HL-60 (cell line): ENCODE measurements around the gene ZNF512.

Source experiments
- DNase-seq, 2 experiments: peaks; one replicate each; pipeline ENCODE4 v3.0.0-alpha.2; 2010 to 2020; ENCODE audit warnings: low read depth in 1 of 2, low spot score in 1 of 2
- H3K27ac ChIP-seq: fragments of 250-450 bp; sonication (Bioruptor Pico); replicated peaks from 2 replicates; pipeline ENCODE4 v1.5.1; 2020; ENCODE audit warnings: mild to moderate bottlenecking, moderate library complexity
- H3K27me3 ChIP-seq: fragments of 250-450 bp; sonication (Bioruptor Pico); 2 replicates; pipeline ENCODE4 v1.5.1; 2021; ENCODE audit warnings: mild to moderate bottlenecking, moderate library complexity; ENCODE audit not compliant: insufficient read depth, poor library complexity, severe bottlenecking
- H3K4me3 ChIP-seq: replicated peaks from 2 replicates; pipeline ENCODE4 v1.5.1; 2011; ENCODE audit warnings: mild to moderate bottlenecking, control low read depth, low read length; ENCODE audit not compliant: insufficient read depth
- CTCF ChIP-seq: IDR thresholded peaks from one replicate; pipeline ENCODE4 v1.5.1; 2011; ENCODE audit warnings: low read length, control low read depth, inconsistent platforms; ENCODE audit not compliant: insufficient read depth
- GABPA ChIP-seq: IDR thresholded peaks from 2 replicates; pipeline ENCODE4 v1.6.1; 2012; ENCODE audit warnings: low read depth
- POLR2AphosphoS5 ChIP-seq: IDR thresholded peaks from 2 replicates; pipeline ENCODE4 v1.6.1; 2012; ENCODE audit warnings: low read depth
- SPI1 ChIP-seq: IDR thresholded peaks from 2 replicates; pipeline ENCODE4 v1.6.1; 2012; ENCODE audit warnings: low read depth, mild to moderate bottlenecking, borderline replicate concordance
- TF ChIP-seq, protein P1 (sequence below): IDR thresholded peaks from 2 replicates; pipeline ENCODE4 v1.6.1; 2012; ENCODE audit warnings: low read depth; ENCODE audit not compliant: insufficient replicate concordance

The ZNF512 gene

DNA sequence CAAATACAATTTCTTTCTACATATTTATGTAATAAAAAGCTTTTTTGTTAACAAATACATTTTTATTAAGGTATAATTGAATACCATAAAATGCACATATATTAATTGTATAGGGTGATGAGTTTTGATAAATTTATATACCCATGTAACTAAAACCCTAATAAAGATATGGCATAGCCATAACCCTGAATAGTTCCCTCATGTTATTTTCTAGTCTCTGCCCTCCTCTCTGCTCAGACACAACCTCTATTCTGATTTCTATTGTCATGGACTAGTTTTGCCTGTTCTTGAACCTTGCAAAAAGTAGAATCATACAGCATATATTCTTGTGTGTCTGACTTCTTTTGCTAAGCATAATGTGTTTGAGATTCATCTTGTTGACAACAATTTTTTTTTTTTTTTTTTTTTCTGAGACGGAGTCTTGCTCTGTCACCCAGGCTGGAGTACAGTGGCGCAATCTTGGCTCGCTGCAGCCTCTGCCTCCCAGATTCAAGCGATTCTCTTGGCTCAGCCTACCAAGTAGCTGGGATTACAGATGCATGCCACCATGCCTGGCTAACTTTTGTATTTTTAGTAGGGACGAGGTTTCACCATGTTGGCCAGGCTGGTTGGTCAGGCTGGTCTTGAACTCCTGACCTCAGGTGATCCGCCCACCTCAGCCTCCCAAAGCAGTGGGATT lies 38.6 kb upstream of the ZNF512 start:
- no peak for DNase-seq
- Histone ChIP-seq H3K27ac (no peak overlapping the region), H3K4me3 (no peak overlapping the region), H3K27me3 (no peaks in the 10 kb centered on the region)
- TF ChIP-seq SPI1 (no peak), POLR2AphosphoS5 (no peak)
- TF ChIP-seq, protein P1, sequence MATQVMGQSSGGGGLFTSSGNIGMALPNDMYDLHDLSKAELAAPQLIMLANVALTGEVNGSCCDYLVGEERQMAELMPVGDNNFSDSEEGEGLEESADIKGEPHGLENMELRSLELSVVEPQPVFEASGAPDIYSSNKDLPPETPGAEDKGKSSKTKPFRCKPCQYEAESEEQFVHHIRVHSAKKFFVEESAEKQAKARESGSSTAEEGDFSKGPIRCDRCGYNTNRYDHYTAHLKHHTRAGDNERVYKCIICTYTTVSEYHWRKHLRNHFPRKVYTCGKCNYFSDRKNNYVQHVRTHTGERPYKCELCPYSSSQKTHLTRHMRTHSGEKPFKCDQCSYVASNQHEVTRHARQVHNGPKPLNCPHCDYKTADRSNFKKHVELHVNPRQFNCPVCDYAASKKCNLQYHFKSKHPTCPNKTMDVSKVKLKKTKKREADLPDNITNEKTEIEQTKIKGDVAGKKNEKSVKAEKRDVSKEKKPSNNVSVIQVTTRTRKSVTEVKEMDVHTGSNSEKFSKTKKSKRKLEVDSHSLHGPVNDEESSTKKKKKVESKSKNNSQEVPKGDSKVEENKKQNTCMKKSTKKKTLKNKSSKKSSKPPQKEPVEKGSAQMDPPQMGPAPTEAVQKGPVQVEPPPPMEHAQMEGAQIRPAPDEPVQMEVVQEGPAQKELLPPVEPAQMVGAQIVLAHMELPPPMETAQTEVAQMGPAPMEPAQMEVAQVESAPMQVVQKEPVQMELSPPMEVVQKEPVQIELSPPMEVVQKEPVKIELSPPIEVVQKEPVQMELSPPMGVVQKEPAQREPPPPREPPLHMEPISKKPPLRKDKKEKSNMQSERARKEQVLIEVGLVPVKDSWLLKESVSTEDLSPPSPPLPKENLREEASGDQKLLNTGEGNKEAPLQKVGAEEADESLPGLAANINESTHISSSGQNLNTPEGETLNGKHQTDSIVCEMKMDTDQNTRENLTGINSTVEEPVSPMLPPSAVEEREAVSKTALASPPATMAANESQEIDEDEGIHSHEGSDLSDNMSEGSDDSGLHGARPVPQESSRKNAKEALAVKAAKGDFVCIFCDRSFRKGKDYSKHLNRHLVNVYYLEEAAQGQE, result no peak

- DNase-seq, result no peak
- Histone ChIP-seq H3K27me3 (no peaks in the 10 kb centered on the region), H3K27ac (no peak overlapping the region), H3K4me3 (no peak overlapping the region)
- TF ChIP-seq CTCF, result no peak
- TF ChIP-seq GABPA, result no peak
- no peak for TF ChIP-seq POLR2AphosphoS5
- TF ChIP-seq, protein P1, result no peak
- TF ChIP-seq SPI1, result no peak
Observed at GRCh38 chr2:27545348-27546141, 37.3 kb upstream of the ZNF512 start.

GRCh38 chr2:27549303-27549702 lies 33.5 kb upstream of the ZNF512 start:
- no peak for DNase-seq
- no peak overlapping the region for H3K4me3 ChIP-seq
- H3K27ac ChIP-seq, result no peak overlapping the region
- no peak for TF ChIP-seq CTCF
- TF ChIP-seq SPI1, result no peak
- TF ChIP-seq POLR2AphosphoS5, result no peak
- TF ChIP-seq, protein P1, result no peak
- TF ChIP-seq GABPA, result no peak
- no peaks in the 10 kb centered on the region for H3K27me3 ChIP-seq
